H1 (cell line): ENCODE results near the gene GABBR1.

ENCODE experiments used
- ASH2L ChIP-seq: fragments of 200-600, 300-600 bp; sonication (generic); IDR thresholded peaks from one replicate; pipeline ENCODE4 v1.7.1; 2017; ENCODE audit warnings: low read length
- EP300 ChIP-seq, 2 experiments: IDR thresholded peaks; 1 replicate in 1 of 2; 2 replicates in 1 of 2; pipeline ENCODE4 v1.6.1; 2011 to 2012; ENCODE audit warnings: low read depth in 2 of 2, low read length in 2 of 2, mild to moderate bottlenecking in 2 of 2, borderline replicate concordance in 1 of 2, inconsistent platforms in 1 of 2, moderate library complexity in 1 of 2
- SP1 ChIP-seq: IDR thresholded peaks from 2 replicates; pipeline ENCODE4 v1.6.1; 2011; ENCODE audit warnings: low read depth, low read length
- TEAD4 ChIP-seq: IDR thresholded peaks from 2 replicates; pipeline ENCODE4 v1.6.1; 2012; ENCODE audit warnings: low read depth, low read length, inconsistent platforms, mixed read lengths

GRCh38 chr6:29517728-29518440, 115.1 kb downstream of the GABBR1 start:
- TF ChIP-seq EP300 (IDR thresholded peaks at IDR 0.05; ENCODE audit: borderline replicate concordance in 1 of 2, low read depth in 2 of 2, low read length in 2 of 2) (no peak), TEAD4 (no peak), SP1 (no peak), ASH2L (no peak)
